Inflammatory macrophage treated with lipopolysaccharide for 4 hours (primary cell): Measurements from ENCODE around the gene GPR156.
"Not testable (repeated sequence)": the region's sequence is repeated elsewhere in the genome, so short reads cannot be mapped to it uniquely, and the experiment has no call there.

Source experiments
- DNase-seq: peaks from one replicate; pipeline ENCODE4 v3.0.0-alpha.2; 2020

The GPR156 gene

DNA sequence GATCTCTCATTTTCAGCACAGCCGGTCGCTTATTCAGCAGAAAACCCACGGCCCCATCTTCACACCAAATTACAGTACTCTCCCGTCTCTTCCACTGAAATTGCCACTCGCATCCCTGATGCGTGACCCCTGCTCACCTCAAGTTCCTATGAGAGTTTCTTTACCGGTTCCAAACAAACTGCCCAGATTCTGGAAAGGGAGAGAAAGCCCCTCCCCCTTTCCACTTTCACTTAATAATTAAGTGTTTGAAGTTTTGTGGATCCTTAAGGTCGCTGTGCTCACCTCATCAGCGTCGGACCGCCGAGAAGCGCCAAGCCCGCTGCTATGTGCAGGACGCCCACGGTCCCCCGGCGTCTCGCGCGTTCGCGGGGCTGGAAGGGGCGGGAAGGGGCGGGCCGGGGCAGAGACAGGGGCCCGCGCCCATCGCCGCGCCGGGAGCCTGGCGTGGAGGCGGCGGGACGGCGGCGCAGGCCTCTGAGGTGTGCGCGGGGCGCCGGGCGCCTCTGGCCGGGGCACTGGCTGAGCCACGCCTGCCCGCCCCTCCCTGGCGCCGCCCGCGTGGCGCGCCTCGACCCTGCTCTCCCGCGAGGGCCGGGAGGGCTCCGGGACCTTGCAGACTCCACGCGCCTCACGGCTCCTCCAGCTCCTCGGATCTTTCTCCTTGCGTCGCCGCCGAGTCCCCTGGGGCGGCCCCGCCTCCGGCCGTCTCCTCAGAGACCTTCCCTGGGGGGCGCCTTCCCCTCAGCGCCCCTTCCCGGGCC, at the start of gene GPR156:
TSS of gene GPR156 (minus strand) at position 476 of the 761 bp plus-strand sequence. CDS start 41,124 bp downstream, outside the sequence.
- no peak for DNase-seq

DNA sequence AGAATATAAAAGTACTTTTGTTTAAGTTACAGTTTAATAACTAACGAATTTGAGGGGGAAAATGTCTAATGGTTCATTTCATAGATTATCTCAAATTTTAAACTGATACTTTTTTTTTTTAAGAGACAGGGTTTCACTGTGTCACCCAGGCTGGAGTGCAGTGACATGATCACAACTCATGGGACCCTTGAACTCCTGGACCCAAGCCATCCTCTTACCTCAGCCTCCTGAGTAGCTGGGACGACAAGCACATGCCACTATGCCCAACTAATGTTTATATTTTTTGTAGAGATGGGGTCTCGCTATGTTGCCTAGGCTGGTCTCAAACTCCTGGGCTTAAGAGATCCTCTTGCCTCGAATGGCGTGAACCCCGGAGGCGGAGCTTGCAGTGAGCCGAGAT, 47.6 kb upstream of the GPR156 start:
- no peak for DNase-seq

DNA sequence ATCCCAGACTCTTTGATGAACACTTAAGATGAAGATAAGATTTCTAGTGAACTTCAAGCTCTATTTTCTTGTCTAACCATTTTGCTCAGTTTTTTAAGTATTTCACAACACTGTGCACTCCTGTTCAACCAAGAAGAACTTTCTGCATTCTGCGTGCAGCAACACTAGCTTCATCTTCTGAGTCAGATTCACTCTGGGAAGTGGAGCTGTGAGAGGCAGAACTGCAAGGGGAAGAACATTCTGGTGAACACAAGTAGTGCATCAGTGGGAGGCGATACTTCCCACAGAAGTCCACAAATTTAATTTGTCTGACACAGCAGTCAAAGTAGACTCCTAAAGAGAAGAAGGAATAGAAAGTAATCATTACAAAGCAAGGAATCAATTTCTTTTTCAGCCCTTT, 46.1 kb upstream of the GPR156 start:
- peak; percentile 77 for DNase-seq

DNA sequence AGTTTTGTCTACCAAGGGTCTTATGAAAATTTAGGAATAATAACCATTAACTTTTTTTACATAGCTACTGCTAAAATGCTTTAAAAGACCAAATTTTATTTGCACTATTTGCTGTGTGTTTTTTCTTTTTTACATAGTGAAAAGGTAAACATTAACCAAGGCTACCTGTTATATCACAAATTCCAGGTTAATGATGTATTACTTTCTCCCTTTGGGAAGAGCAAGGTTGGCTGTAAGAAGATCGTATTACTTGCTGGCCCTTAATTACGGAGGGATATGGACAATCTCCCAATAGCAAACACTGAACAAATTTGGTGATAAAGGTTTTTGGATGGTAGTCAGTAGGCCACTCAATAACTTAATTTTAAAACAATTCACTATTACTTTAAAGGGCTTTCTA, 41.8 kb upstream of the GPR156 start:
- DNase-seq, result no peak

DNA sequence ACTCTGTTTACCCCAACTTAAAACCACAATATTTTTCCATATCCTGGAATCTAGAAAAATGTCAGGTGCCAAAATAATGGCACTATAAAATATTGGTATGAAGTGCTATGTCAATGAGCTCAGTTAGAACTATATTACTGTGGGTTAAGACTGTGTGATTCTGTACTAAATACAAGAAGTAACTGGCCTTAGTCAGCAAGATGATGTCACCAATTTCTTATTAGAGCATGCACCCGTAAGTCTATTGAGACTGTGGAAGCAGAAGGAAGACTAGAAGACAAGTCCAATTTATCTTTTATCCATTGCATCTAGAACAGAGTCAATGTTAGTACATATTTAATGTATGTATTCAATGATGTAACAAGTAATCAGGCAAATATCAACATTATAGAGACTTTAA, 39.2 kb upstream of the GPR156 start:
- peak; percentile 80 for DNase-seq

DNA sequence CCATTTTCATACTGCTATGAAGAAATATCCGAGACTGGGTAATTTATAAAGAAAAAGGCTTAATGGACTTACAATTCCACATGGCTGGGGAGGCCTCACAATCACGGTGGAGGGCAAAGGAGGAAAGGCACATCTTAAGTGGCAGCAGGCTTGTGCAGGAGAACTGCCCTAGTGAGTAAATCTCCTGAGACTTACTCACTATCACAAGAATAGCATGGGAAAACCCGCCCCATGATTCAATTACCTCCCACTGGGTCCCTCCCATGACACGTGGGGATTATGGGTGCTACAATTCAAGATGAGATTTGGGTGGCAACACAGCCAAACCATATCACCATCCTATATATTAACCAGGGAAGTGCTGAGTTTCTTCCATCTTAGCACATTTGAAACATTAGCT, 38.7 kb upstream of the GPR156 start:
- peak; percentile 77 for DNase-seq

DNA sequence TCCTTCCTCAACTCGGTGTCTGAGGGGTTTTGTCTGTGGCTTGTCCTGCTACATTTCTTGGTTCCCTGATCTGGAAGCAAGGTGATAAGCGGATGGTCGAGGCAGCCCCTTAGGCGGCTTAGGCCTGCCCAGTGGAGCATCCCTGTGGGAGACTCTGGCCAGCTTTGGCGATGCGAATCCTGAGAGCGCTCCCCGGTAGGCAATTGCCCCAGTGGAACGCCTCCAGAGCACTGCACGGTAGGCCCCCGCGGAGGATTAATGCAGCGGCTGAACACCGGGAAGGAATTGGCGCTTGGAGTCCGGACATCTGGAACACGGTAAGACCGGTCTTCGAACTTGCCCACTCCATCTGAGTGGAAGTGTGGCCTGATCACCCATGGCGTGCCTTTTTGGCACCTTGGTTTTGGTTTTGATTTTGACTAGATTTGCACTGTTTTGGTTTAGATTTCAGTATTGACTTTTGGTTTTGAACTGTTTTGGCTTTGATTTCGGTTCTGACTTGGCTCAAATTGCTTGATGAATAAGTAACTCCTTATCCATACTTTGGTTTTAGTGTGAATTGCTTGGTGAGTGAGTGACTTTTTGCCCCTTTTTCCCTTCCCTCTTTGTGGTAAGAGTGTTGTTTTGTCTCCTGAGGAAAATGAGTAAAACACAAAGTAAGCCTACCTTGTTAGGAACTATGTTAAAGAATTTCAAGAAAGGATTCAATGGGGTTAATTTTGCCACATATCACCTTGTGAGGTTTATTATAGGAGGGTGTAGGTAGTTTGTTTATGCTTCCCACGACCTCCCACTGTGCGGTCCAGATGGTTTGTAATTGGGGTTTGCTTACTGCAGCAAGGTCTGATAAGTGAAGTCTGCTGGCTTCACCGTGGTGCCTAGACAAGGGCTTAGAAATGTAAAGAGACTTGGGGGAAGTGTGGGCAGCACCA, 27.1 kb upstream of the GPR156 start:
- no peak for DNase-seq

DNA sequence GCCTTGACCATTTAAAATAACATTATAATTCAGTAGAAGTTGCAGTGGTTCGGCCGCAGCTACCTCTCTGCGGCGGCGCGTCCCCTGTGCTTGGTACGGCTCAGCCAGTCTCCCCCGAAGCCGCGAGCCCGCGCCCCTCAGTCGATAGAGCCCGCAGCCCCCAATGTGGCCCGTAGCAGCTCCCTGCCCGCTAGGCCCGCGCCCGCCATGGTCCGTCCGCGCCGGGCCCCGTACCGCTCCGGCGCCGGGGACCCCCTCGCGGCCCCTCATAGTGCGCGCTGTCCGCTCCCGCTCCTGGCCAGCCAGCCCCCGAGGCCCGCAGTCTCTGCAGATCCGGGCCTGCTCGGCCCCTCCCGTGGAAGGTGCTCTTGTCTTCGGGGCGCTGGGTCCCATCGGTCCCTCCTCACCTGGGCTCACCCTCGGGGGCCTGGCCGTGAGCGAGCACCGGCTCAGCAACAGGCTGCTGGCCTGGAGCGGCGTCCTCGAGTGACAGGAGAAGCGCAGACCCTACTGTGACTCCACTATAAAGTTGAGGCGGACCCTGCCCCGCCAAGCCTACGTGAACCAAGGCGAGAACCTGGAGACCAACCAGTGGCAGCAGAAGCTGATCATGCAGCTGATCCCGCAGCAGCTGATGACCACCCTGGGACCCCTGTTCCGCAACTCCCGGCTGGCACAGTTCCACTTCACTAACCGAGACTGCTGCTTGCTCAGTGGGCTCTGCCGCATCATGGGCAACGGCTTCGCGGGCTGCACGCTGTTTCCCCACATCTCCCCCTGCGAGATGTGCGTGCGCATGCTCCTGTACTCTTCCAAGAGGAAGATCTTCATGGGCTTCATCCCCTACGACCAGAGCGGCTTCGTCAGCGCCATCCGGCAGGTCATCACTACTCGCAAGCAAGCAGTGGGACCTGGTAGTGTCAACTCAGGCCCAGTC, 21.8 kb upstream of the GPR156 start:
- DNase-seq, result no peak

DNA sequence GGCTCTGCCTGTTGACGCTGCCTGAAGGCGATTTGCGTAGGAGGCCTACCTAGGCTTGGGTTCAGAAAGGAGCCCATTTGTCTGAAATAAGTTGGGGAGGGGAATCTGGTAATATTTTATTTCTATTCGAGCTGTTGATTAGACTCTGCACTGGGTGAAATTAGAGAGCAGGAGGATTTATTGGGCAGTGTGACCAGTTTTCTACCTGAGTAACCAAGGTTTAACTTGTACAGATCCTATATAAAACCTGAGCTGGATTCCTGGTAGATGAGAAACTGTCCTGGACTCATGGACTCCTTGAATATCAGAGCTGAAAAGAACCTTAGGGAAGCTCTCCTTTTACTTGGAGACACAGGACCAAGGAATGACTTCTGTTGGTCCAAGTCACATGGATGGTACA, 19.6 kb upstream of the GPR156 start:
- no peak for DNase-seq

DNA sequence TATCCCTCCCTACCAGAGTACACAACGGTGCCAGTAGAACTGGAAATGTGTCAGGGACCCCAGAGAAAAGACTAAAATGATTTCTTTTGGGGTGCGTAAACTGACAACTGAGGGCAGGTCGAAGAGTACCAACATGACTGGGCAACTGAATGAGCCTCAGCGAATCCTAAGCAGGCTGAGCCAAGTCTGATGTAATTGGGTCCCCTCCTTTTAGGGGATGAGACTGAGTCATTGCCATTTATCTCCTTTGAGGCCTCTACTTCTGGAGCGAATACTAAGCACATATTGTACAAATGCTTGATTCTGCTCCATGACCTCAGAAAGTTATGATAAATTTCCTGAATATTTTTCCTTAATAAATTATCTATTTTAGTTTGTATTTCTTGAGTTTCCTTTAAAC, 17.3 kb upstream of the GPR156 start:
- no peak for DNase-seq

DNA sequence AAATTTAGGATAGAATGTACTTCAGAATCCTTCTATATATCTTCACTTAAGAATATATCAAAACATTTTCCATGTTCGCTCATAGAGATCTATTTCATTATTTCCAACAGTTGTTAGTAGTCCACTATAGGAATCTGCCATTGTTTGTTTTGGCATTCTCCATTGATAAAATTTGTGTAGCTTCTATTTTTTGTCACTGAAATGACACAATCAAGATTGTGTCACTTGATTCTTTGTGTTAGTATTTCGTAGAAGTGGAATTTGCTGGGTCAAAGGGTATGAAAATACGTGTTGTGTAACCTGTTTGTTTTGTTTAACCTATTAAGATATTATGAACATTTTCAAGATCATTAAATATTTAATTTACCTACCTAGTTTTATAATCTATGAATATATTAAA, 15.9 kb upstream of the GPR156 start:
- no peak for DNase-seq

DNA sequence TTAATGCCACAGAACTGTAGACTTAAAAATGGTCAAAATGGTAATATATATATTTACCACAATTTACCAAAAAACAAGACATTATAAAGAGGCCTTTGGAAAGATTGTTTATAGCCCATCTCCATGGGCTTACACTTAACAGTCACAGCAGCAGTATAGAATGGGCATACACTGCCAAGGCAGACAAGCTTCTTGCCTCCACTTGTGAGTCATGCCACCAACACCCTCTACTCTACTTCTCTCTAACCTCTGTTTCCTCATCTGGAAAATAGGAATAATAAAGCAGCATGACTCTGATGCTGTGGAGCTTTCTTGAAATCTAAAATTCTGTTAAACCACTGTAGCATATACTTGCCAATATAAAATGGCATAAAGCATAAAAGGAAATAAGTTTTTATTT, 14.4 kb upstream of the GPR156 start:
- DNase-seq, result peak; percentile 29

DNA sequence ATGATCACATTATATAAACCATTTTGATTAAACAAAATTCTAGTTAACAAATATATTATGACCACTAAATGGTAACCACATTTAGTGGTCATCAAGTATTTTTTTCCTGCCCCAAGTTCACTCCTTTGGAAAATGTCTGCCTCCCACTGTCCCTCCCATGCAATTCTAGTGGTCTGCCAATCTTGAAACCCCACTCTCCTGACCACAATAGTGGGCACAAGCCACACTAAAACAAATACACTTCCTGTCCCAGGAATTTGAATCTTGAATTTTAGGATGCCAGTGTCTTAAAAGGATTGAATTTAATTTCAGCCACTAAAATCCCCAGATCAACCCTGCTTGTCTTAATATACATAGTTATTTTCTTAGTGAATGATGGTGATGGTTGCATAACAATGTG, 14.0 kb upstream of the GPR156 start:
- DNase-seq, result no peak

DNA sequence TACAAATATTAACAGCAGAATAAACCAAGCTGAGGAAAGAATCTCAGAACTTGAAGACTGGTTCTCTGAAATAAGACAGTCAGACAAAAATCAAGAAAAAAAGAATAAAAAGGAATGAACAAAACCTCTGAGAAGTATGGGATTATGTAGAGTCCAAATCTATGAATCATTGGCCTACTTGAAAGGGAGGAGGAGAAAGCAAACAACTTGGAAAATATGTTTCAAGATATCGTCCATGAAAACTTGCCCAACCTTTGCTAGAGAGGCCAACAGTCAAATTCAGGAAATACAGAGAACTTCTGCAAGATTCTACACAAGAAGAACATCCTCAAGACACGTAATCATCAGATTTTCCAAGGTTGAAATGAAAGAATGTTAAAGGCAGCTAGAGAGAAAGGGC, 6.5 kb upstream of the GPR156 start:
- not testable (repeated sequence) for DNase-seq

DNA sequence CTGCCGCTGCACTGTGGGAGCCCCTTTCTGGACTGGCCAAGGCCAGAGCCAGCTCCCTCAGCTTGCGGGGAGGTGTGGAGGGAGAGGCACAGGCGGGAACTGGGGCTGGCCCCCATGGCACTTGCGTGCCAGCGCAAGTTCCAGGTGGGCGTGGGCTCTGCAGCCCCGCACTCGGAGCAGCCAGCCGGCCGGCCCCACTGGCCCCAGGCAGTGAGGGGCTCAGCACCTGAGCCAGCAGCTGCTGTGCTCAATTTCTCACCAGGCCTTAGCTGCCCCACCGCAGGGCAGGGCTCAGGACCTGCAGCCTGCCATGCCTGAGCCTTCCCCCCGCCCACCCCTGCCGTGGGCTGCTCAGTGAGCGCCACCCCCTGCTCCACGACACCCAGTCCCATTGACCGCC, 4.6 kb upstream of the GPR156 start:
- no peak for DNase-seq

DNA sequence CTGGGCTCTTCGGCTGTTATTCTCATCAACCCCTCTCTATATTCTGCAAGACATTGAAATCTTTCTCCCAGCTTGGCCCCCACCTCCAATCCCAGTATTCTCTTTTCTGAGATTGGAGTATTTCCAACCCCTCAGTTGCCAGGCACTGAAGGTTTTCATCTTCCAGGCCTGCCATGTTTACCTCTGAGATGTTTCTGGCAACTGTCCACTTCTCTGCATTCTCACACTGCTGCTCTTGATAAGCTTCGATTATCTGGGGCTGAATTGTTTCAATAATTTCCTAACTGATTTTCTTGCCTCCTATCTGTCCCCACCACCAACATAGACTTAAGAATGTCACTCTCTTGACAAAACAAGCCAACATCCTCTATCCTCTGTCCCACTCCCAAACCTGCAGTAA, 1.4 kb upstream of the GPR156 start:
- no peak for DNase-seq

DNA sequence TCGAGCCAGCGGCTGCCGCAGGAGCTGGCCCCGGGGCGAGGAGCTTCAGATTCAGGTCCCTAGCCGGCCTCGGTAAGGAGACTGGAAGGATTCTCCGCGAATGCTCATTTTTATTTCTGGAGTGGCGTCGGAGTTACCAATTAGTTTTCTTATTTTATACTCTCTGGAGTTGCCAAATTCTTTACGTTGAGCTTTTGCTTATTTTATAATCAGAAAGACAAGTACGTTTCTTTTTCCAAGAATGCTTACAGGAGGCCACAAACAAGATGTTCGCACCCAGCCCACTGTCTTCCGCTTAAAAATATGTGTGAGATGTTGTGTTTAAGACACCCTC, 453 bp upstream of the GPR156 start:
- no peak for DNase-seq

DNA sequence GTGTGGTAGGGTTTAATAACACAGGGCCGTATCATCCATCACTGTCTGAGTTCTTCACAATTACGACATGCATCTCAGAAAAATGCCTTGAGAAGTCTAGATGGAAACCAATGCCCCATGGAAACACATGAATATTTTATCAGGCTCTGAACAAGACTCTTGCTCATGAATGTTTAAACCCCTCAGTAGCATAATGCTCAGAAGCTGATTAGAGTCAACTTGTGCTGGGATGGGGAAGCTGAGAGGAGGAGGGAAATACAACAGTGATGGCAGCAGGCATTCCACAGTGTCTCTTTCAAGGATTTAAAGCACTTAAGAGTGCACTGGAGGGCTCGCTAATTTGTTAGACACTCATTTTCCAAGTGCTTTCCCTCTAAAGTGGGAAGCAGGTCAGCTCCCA, 3.8 kb downstream of the GPR156 start:
- DNase-seq, result no peak

DNA sequence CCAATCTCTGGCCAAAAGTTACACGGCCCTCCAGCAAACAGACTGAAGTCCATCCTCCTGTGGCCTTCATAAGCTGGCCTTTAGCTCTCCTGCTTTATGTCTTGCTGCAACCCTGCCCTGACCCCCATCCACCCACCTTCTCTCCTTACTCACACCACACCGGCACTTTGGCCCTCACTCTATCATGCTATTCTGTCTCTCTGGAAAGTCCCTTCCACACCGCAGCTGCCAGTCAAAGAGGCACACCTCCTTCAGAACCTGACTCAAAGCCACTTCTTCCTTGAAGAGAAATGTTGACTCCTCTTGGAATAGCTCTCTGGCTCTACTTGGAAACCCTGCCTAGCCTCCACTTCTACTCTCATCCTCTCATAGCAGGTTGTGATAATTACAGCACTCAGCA, 4.5 kb downstream of the GPR156 start:
- no peak for DNase-seq

DNA sequence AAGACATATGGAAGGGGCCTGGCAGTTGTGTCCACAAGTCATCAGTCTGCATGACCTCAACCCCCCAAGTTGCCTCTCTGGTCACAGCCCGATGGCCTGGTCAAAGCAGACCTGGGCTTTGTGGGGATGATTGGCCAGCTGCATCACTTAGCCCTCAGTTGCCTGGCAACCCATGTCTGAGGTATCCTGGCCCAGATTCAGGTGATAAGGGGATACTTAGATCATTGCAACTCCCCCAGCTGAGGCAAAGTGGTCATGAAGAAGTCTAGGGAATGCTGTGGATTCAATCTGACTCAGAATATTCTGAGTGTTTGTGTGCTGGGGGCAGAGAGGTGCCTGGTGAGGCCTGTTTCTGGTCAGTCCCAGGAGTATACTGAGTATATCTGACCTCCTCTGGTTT, 5.0 kb downstream of the GPR156 start:
- no peak for DNase-seq

DNA sequence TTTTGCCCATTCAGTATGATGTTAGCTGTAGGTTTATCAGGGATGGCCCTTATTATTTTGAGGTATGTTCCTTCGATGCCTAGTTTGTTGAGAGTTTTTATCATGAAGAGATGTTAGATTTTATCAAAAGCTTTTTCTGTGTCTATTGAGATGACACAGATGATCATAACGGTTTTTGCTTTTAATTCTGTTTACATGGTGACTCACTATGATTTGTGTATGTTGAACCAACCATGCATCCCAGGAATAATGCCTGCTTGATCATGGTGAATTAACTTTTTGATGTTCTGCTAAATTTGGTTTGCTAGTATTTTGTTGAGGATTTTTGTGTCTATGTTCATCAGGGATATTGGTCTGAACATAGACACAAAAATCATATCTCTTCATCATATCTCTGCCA, 8.3 kb downstream of the GPR156 start:
- no peak for DNase-seq

DNA sequence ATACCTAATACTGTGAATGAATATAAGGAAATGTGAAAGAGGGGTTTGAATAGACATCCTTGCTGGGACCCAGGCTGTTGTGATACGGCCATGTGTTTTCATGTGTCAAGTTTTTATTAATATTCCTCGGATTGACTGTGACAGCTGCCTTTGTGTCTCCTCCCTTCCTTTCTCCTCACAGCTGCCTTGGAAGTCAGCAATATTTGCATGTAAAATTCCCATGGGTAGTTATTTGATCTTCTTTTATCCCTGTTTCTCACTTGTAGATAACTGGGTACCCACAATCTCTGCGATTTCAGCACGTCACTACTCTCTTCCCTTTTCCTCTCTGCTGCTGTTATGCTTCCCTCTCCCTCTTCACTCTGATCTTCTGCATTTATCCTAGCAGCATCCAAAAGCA, 9.4 kb downstream of the GPR156 start:
- DNase-seq, result no peak

DNA sequence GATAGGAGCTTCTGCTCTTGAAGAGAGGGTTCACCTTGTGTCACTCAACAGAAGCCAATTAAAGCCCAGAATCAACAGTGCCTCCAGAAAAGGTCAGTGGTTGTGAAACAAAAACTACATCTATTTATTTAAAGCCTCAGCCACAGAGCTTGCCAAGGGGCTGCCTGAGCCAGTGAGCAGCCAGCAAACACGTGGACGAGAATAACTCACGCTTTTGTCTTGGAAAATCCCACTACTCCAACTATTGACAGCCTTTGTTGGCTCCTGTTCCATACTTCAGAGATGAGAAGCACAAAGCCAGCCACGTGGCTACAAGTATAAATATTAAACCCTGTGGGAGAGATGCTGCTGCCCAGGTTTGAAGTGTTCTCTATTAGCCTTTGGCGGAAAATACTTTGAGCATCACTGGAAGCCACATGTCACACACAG, 10.3 kb downstream of the GPR156 start:
- DNase-seq, result no peak
